SK-N-SH treated with all-trans-retinoic acid at 6 μM for 48 hours (cell line): ENCODE results near the gene NKPD1.

Experiments
- ATAC-seq: fragments of 200-7000 bp; cut with Tn5 transposase; 3 replicates; pipeline ENCODE4 v1.9.1; 2020; ENCODE audit warnings: mild to moderate bottlenecking, moderate library complexity
- ARNTL ChIP-seq: fragments of 450-650 bp; formaldehyde crosslinking; IDR thresholded peaks from 2 replicates; pipeline ENCODE4 v1.5.0; 2020; ENCODE audit warnings: low read depth, mild to moderate bottlenecking, moderate library complexity, borderline replicate concordance
- BACH2 ChIP-seq: fragments of 250-450 bp; sonication (Bioruptor Pico); IDR thresholded peaks from 2 replicates; pipeline ENCODE4 v1.9.0; 2021; ENCODE audit warnings: mild to moderate bottlenecking, borderline replicate concordance
- CSDC2 ChIP-seq: fragments of 250-450 bp; sonication (Bioruptor Pico); IDR thresholded peaks from 2 replicates; pipeline ENCODE4 v1.5.0; 2020; ENCODE audit warnings: mild to moderate bottlenecking, moderate library complexity
- ESRRG ChIP-seq: fragments of 250-450 bp; sonication (Bioruptor Pico); IDR thresholded peaks from 2 replicates; pipeline ENCODE4 v1.6.1; 2021; ENCODE audit warnings: mild to moderate bottlenecking
- GLIS3 ChIP-seq: fragments of 250-450 bp; sonication (Bioruptor Pico); IDR thresholded peaks from 2 replicates; pipeline ENCODE4 v1.5.0; 2020; ENCODE audit warnings: mild to moderate bottlenecking, moderate library complexity
- ISL1 ChIP-seq: fragments of 250-450 bp; sonication (Bioruptor Pico); IDR thresholded peaks from 2 replicates; pipeline ENCODE4 v2.1.2; 2022; ENCODE audit warnings: mild to moderate bottlenecking, moderate library complexity
- OSR1 ChIP-seq: fragments of 250-450 bp; sonication (Bioruptor Pico); IDR thresholded peaks from 2 replicates; pipeline ENCODE4 v1.8.0; 2022; ENCODE audit warnings: moderate library complexity, mild to moderate bottlenecking, inconsistent platforms
- PPARA ChIP-seq: fragments of 250-450 bp; sonication (Bioruptor Pico); IDR thresholded peaks from 2 replicates; pipeline ENCODE4 v1.5.0; 2020; ENCODE audit warnings: mild to moderate bottlenecking, borderline replicate concordance
- RARB ChIP-seq: fragments of 250-450 bp; sonication (Bioruptor Pico); IDR thresholded peaks from 2 replicates; pipeline ENCODE4 v1.8.0; 2021; ENCODE audit warnings: mild to moderate bottlenecking, moderate library complexity
- SNAI2 ChIP-seq: fragments of 250-450 bp; sonication (Bioruptor Pico); IDR thresholded peaks from 2 replicates; pipeline ENCODE4 v1.5.0; 2020; ENCODE audit warnings: mild to moderate bottlenecking, moderate library complexity
- TCF4 ChIP-seq: fragments of 250-450 bp; sonication (Bioruptor Pico); IDR thresholded peaks from 2 replicates; pipeline ENCODE4 v1.8.0; 2021; ENCODE audit warnings: mild to moderate bottlenecking, moderate library complexity, borderline replicate concordance
- TOX ChIP-seq: fragments of 250-450 bp; sonication (Bioruptor Pico); IDR thresholded peaks from 2 replicates; pipeline ENCODE4 v1.8.0; 2021; ENCODE audit warnings: mild to moderate bottlenecking, moderate library complexity, borderline replicate concordance
- ZC3H10 ChIP-seq: fragments of 250-450 bp; sonication (Bioruptor Pico); IDR thresholded peaks from 2 replicates; pipeline ENCODE4 v1.5.1; 2021; ENCODE audit warnings: mild to moderate bottlenecking, moderate library complexity
- ZFP3 ChIP-seq: fragments of 250-450 bp; sonication (Bioruptor Pico); IDR thresholded peaks from 2 replicates; pipeline ENCODE4 v1.5.0; 2020; ENCODE audit warnings: mild to moderate bottlenecking, moderate library complexity
- ZFP30 ChIP-seq: fragments of 450-650 bp; formaldehyde crosslinking; IDR thresholded peaks from 2 replicates; pipeline ENCODE4 v1.5.0; 2022; ENCODE audit warnings: mild to moderate bottlenecking, moderate library complexity
- ZNF565 ChIP-seq: fragments of 450-650 bp; formaldehyde crosslinking; conservative IDR thresholded peaks from 2 replicates; pipeline ENCODE4 v1.5.0; 2020; ENCODE audit warnings: low read depth, mild to moderate bottlenecking, moderate library complexity
- ZNF70 ChIP-seq: fragments of 450-650 bp; formaldehyde crosslinking; IDR thresholded peaks from 2 replicates; pipeline ENCODE4 v1.5.0; 2020; ENCODE audit warnings: mild to moderate bottlenecking, moderate library complexity
- ZNF8 ChIP-seq: fragments of 450-650 bp; formaldehyde crosslinking; IDR thresholded peaks from 2 replicates; pipeline ENCODE4 v1.5.0; 2020; ENCODE audit warnings: mild to moderate bottlenecking, moderate library complexity
- TF ChIP-seq, protein P1 (sequence below): fragments of 250-450 bp; sonication (Bioruptor Pico); IDR thresholded peaks from 2 replicates; pipeline ENCODE4 v1.8.0; 2021; ENCODE audit warnings: low read depth, mild to moderate bottlenecking, moderate library complexity, borderline replicate concordance
- TF ChIP-seq, protein P2 (sequence below): fragments of 250-450 bp; sonication (Bioruptor Pico); IDR thresholded peaks from 2 replicates; pipeline ENCODE4 v1.5.0; 2020; ENCODE audit warnings: mild to moderate bottlenecking, moderate library complexity
- TF ChIP-seq, protein P3 (sequence below): fragments of 250-450 bp; sonication (Bioruptor Pico); IDR thresholded peaks from 2 replicates; pipeline ENCODE4 v1.5.1; 2020; ENCODE audit warnings: low read depth, mild to moderate bottlenecking, moderate library complexity

The NKPD1 gene

DNA sequence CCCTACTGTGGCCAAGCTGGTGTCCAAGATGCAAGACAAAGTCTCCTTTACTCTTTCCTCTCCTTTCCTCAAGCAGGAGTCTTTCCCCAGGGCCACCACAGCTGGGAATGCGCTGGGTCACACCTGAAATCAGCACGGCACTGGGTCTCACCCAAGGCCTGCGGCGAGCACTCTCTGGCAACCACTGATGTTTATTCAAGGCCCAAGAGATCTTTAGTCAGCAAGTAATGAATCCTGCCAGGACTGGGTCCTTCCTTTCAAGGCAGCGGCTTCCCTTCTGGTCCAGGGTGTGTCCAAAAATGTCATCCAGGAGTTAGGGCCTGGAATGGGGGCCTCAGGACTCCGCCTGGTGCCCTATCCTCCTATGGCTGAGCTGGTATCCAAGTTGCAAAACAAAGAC lies 41.9 kb upstream of the NKPD1 start:
- TF ChIP-seq ZFP30 (no peak), SNAI2 (CRISPR knock-in tag) (no peak)
- TF ChIP-seq, all 23 proteins: peak for 0
- no peak for ATAC-seq

GRCh38 chr19:45200568-45200967 lies 39.8 kb upstream of the NKPD1 start:
- no peak for TF ChIP-seq SNAI2 (CRISPR knock-in tag)
- TF ChIP-seq, all 23 proteins: peak for 0
- ATAC-seq, result peak; percentile 76

DNA sequence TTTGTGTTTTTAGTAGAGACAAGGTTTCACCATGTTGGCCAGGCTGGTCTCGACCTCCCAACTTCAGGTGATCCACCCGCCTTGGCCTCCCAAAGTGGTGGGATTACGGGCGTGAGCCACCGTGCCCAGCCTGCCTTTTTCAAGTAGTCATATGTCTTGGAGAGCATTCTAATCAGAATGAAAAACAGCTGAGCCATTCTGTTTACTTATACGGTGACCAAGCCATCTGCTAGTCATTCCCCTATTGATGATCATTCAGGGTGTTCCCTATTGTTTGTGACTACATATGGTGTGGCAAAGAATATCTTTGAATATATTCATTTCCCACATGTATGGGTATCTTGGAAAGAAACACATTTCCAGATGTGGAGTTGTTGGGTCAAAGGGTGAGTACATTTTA lies 35.0 kb upstream of the NKPD1 start:
- TF ChIP-seq GLIS3 (CRISPR knock-in tag), result no peak
- no peak for TF ChIP-seq ZNF565 (CRISPR knock-in tag)
- no peak for TF ChIP-seq TOX (CRISPR knock-in tag)
- TF ChIP-seq PPARA (CRISPR knock-in tag), result no peak
- TF ChIP-seq ESRRG (CRISPR knock-in tag), result no peak
- TF ChIP-seq, protein P1, sequence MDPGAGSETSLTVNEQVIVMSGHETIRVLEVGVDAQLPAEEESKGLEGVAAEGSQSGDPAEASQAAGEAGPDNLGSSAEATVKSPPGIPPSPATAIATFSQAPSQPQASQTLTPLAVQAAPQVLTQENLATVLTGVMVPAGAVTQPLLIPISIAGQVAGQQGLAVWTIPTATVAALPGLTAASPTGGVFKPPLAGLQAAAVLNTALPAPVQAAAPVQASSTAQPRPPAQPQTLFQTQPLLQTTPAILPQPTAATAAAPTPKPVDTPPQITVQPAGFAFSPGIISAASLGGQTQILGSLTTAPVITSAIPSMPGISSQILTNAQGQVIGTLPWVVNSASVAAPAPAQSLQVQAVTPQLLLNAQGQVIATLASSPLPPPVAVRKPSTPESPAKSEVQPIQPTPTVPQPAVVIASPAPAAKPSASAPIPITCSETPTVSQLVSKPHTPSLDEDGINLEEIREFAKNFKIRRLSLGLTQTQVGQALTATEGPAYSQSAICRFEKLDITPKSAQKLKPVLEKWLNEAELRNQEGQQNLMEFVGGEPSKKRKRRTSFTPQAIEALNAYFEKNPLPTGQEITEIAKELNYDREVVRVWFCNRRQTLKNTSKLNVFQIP (CRISPR knock-in tag), result no peak
- TF ChIP-seq, protein P2, sequence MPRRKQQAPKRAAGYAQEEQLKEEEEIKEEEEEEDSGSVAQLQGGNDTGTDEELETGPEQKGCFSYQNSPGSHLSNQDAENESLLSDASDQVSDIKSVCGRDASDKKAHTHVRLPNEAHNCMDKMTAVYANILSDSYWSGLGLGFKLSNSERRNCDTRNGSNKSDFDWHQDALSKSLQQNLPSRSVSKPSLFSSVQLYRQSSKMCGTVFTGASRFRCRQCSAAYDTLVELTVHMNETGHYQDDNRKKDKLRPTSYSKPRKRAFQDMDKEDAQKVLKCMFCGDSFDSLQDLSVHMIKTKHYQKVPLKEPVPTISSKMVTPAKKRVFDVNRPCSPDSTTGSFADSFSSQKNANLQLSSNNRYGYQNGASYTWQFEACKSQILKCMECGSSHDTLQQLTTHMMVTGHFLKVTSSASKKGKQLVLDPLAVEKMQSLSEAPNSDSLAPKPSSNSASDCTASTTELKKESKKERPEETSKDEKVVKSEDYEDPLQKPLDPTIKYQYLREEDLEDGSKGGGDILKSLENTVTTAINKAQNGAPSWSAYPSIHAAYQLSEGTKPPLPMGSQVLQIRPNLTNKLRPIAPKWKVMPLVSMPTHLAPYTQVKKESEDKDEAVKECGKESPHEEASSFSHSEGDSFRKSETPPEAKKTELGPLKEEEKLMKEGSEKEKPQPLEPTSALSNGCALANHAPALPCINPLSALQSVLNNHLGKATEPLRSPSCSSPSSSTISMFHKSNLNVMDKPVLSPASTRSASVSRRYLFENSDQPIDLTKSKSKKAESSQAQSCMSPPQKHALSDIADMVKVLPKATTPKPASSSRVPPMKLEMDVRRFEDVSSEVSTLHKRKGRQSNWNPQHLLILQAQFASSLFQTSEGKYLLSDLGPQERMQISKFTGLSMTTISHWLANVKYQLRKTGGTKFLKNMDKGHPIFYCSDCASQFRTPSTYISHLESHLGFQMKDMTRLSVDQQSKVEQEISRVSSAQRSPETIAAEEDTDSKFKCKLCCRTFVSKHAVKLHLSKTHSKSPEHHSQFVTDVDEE (CRISPR knock-in tag), result no peak
- TF ChIP-seq ZFP3 (CRISPR knock-in tag), result no peak
- TF ChIP-seq, protein P3, sequence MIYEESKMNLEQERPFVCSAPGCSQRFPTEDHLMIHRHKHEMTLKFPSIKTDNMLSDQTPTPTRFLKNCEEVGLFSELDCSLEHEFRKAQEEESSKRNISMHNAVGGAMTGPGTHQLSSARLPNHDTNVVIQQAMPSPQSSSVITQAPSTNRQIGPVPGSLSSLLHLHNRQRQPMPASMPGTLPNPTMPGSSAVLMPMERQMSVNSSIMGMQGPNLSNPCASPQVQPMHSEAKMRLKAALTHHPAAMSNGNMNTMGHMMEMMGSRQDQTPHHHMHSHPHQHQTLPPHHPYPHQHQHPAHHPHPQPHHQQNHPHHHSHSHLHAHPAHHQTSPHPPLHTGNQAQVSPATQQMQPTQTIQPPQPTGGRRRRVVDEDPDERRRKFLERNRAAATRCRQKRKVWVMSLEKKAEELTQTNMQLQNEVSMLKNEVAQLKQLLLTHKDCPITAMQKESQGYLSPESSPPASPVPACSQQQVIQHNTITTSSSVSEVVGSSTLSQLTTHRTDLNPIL, result no peak
- no peak for TF ChIP-seq ZFP30
- TF ChIP-seq OSR1 (CRISPR knock-in tag), result no peak
- no peak for ATAC-seq

GRCh38 chr19:45191375-45191774 lies 30.6 kb upstream of the NKPD1 start:
- ATAC-seq, result no peak
- TF ChIP-seq BACH2 (CRISPR knock-in tag), result no peak
- TF ChIP-seq TCF4, result no peak
- TF ChIP-seq ARNTL, result no peak
- TF ChIP-seq ZFP30, result no peak
- no peak for TF ChIP-seq CSDC2 (CRISPR knock-in tag)
- TF ChIP-seq RARB (CRISPR knock-in tag), result no peak
- TF ChIP-seq PPARA (CRISPR knock-in tag), result no peak
- TF ChIP-seq ISL1 (CRISPR knock-in tag), result no peak
- TF ChIP-seq ZNF70 (CRISPR knock-in tag), result no peak

- ATAC-seq, result no peak
- no peak for TF ChIP-seq ZNF8 (CRISPR knock-in tag)
- no peak for TF ChIP-seq ZFP30
- no peak for TF ChIP-seq OSR1 (CRISPR knock-in tag)
- TF ChIP-seq, protein P1 (CRISPR knock-in tag), result no peak
- no peak for TF ChIP-seq TCF4
- no peak for TF ChIP-seq GLIS3 (CRISPR knock-in tag)
- TF ChIP-seq, protein P3, result no peak
- TF ChIP-seq PPARA (CRISPR knock-in tag), result no peak
- no peak for TF ChIP-seq ESRRG (CRISPR knock-in tag)
- no peak for TF ChIP-seq TOX (CRISPR knock-in tag)
- TF ChIP-seq ZFP3 (CRISPR knock-in tag), result no peak
- no peak for TF ChIP-seq ZNF70 (CRISPR knock-in tag)
- TF ChIP-seq, protein P2 (CRISPR knock-in tag), result no peak
- no peak for TF ChIP-seq ZNF565 (CRISPR knock-in tag)
- TF ChIP-seq SNAI2 (CRISPR knock-in tag), result no peak
- no peak for TF ChIP-seq ZC3H10
These were observed 29.2 kb upstream of the NKPD1 start for GRCh38 chr19:45189971-45190370.
